Tibial nerve (tissue), 4 donors: ENCODE results near the gene CTNS.

Source experiments
- CTCF ChIP-seq, 5 experiments: fragments of 200-600 bp in 3 of 5; fragments of 450-650 bp in 2 of 5; sonication (generic) in 3 of 5; IDR thresholded peaks; one replicate each; pipeline ENCODE4 v1.5.1; 2016 to 2019; ENCODE audit warnings: antibody characterized with exemption in 5 of 5, mild to moderate bottlenecking in 3 of 5, moderate library complexity in 2 of 5
- EP300 ChIP-seq, 2 donors: sonication (generic); formaldehyde crosslinking; IDR thresholded peaks; one replicate each; pipeline ENCODE4 v1.6.1; 2017; ENCODE audit warnings: antibody characterized with exemption in 2 of 2, mild to moderate bottlenecking in 1 of 2

- TF ChIP-seq CTCF (IDR thresholded peaks at IDR 0.05) (peak; percentile 12 to 49 (median 39)), EP300 (IDR thresholded peaks at IDR 0.05) (peak in 1 of 2 donors; percentile 11)
Measured at GRCh38 chr17:3647769-3648555, 11.4 kb downstream of the CTNS start.
